ENCODE results near the gene KLHDC10. TPM values are rescaled to one million over a fixed set of nuclear protein-coding genes. Genes with fewer than 3 reads are reported as not detected.

Gene KLHDC10
- total RNA-seq, 1 donor from 2014 or later: 15.6 TPM

- Histone ChIP-seq H3K27me3 (ENCODE audit: control insufficient read depth, insufficient read depth, low read length) (no peaks in the 10 kb centered on the region), H3K36me3 (ENCODE audit: control insufficient read depth, insufficient read depth, low read length) (no peaks in the 10 kb centered on the region), H3K4me3 (ENCODE audit: low read depth, low read length) (no peak overlapping the region)
- TF ChIP-seq, protein P1, sequence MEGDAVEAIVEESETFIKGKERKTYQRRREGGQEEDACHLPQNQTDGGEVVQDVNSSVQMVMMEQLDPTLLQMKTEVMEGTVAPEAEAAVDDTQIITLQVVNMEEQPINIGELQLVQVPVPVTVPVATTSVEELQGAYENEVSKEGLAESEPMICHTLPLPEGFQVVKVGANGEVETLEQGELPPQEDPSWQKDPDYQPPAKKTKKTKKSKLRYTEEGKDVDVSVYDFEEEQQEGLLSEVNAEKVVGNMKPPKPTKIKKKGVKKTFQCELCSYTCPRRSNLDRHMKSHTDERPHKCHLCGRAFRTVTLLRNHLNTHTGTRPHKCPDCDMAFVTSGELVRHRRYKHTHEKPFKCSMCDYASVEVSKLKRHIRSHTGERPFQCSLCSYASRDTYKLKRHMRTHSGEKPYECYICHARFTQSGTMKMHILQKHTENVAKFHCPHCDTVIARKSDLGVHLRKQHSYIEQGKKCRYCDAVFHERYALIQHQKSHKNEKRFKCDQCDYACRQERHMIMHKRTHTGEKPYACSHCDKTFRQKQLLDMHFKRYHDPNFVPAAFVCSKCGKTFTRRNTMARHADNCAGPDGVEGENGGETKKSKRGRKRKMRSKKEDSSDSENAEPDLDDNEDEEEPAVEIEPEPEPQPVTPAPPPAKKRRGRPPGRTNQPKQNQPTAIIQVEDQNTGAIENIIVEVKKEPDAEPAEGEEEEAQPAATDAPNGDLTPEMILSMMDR (IDR thresholded peaks at IDR 0.05; ENCODE audit: insufficient read depth, low read length, poor library complexity, severe bottlenecking): peak; percentile 27
- no peak for DNase-seq (ENCODE audit: low read depth)
Measured at GRCh38 chr7:130096243-130096827, 26.0 kb downstream of the KLHDC10 start.

- Histone ChIP-seq H3K27me3 (ENCODE audit: control insufficient read depth, insufficient read depth, low read length) (no peaks in the 10 kb centered on the region), H3K4me3 (ENCODE audit: low read depth, low read length) (no peak overlapping the region), H3K36me3 (ENCODE audit: control insufficient read depth, insufficient read depth, low read length) (no peaks in the 10 kb centered on the region)
- no peak for DNase-seq (ENCODE audit: low read depth)
- TF ChIP-seq, protein P1 (IDR thresholded peaks at IDR 0.05; ENCODE audit: insufficient read depth, low read length, poor library complexity, severe bottlenecking): no peak
Measured at GRCh38 chr7:130099331-130099730, 29.0 kb downstream of the KLHDC10 start.

DNA sequence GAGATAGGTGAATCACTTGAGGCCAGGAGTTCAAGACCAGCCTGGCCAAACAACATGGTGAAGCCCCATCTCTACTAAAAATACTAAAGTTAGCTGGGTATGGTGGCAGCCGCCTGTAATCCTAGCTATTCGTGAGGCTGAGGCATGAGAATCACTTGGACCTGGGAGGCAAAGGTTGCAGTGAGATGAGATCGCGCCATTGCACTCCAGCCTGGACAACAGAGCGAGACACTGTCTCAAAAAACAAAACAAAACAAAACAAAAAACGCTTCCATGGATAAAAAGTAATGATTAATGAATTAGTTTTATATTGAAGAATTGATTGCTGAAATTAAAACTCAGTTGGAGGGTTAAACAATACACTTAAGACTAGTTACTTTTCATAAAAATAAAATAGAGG lies 32.3 kb downstream of the KLHDC10 start:
- Histone ChIP-seq H3K27me3 (ENCODE audit: control insufficient read depth, insufficient read depth, low read length) (no peaks in the 10 kb centered on the region), H3K36me3 (ENCODE audit: control insufficient read depth, insufficient read depth, low read length) (no peaks in the 10 kb centered on the region), H3K4me3 (ENCODE audit: low read depth, low read length) (no peak overlapping the region)
- DNase-seq (ENCODE audit: low read depth): no peak
- TF ChIP-seq, protein P1 (IDR thresholded peaks at IDR 0.05; ENCODE audit: insufficient read depth, low read length, poor library complexity, severe bottlenecking): no peak

- Histone ChIP-seq H3K4me3 (ENCODE audit: low read depth, low read length) (no peak overlapping the region), H3K27me3 (ENCODE audit: control insufficient read depth, insufficient read depth, low read length) (no peaks in the 10 kb centered on the region), H3K36me3 (ENCODE audit: control insufficient read depth, insufficient read depth, low read length) (no peaks in the 10 kb centered on the region)
- DNase-seq (ENCODE audit: low read depth): no peak
- TF ChIP-seq, protein P1 (IDR thresholded peaks at IDR 0.05; ENCODE audit: insufficient read depth, low read length, poor library complexity, severe bottlenecking): no peak
Measured at GRCh38 chr7:130107949-130108674, 37.8 kb downstream of the KLHDC10 start.

- no peaks in the 10 kb centered on the region for H3K36me3 ChIP-seq (ENCODE audit: control insufficient read depth, insufficient read depth, low read length)
- H3K4me3 ChIP-seq (ENCODE audit: low read depth, low read length): no peak overlapping the region
- TF ChIP-seq, protein P1 (IDR thresholded peaks at IDR 0.05; ENCODE audit: insufficient read depth, low read length, poor library complexity, severe bottlenecking): no peak
- no peaks in the 10 kb centered on the region for H3K27me3 ChIP-seq (ENCODE audit: control insufficient read depth, insufficient read depth, low read length)
- no peak for DNase-seq (ENCODE audit: low read depth)
Measured at GRCh38 chr7:130108809-130109208, 38.5 kb downstream of the KLHDC10 start.
